Transverse colon (tissue), 4 donors: ENCODE data around the gene ACSF3.

Experiments
- CTCF ChIP-seq, 5 experiments: fragments of 200-600 bp in 3 of 5; fragments of 450-650 bp in 2 of 5; sonication (generic) in 3 of 5; IDR thresholded peaks; 1 replicate in 2 of 5; 2 replicates in 3 of 5; pipeline ENCODE4 v1.5.1; 2016 to 2017; ENCODE audit warnings: antibody characterized with exemption in 5 of 5, inconsistent platforms in 3 of 5, mild to moderate bottlenecking in 2 of 5, moderate library complexity in 1 of 5
- POLR2A ChIP-seq: fragments of 450-650 bp; IDR thresholded peaks from one replicate; pipeline ENCODE4 v1.6.1; 2016; ENCODE audit warnings: antibody characterized with exemption, mild to moderate bottlenecking, moderate library complexity
- POLR2AphosphoS5 ChIP-seq, 3 donors: sonication (generic); formaldehyde crosslinking; IDR thresholded peaks; one replicate each; pipeline ENCODE4 v1.6.1; 2016; ENCODE audit warnings: antibody characterized with exemption in 3 of 3

GRCh38 chr16:89153848-89154271 lies 60.2 kb downstream of the ACSF3 start:
- no peak for TF ChIP-seq CTCF (IDR thresholded peaks at IDR 0.05)
- TF ChIP-seq POLR2A: no peak
- peak in 1 of 3 donors; percentile 4 for TF ChIP-seq POLR2AphosphoS5 (IDR thresholded peaks at IDR 0.05)
